ENCODE data around the gene UBL7. TPM values are rescaled to one million over a fixed set of nuclear protein-coding genes. Genes with fewer than 3 reads are reported as not detected.
A peak's percentile ranks its signal among the peaks of the same experiment; 100 is the strongest.
"Not testable (repeated sequence)": the region's sequence is repeated elsewhere in the genome, so short reads cannot be mapped to it uniquely, and the experiment has no call there.

UBL7 gene
- total RNA-seq, 1 donor from 2014 or later: 39.8 TPM

GRCh38 chr15:74463634-74464033 lies 2.7 kb upstream of the UBL7 start:
- H3K27ac ChIP-seq: no peak overlapping the region
- H3K4me1 ChIP-seq: peaks cover 26% of the 10 kb centered on the region
- no peaks in the 10 kb centered on the region for H3K9me3 ChIP-seq
- no peak overlapping the region for H3K4me3 ChIP-seq
- H3K36me3 ChIP-seq: no peaks in the 10 kb centered on the region
- DNase-seq (ENCODE audit: extremely low spot score in 2 of 2): no peak
- no peaks in the 10 kb centered on the region for H3K27me3 ChIP-seq
- TF ChIP-seq, protein P1, sequence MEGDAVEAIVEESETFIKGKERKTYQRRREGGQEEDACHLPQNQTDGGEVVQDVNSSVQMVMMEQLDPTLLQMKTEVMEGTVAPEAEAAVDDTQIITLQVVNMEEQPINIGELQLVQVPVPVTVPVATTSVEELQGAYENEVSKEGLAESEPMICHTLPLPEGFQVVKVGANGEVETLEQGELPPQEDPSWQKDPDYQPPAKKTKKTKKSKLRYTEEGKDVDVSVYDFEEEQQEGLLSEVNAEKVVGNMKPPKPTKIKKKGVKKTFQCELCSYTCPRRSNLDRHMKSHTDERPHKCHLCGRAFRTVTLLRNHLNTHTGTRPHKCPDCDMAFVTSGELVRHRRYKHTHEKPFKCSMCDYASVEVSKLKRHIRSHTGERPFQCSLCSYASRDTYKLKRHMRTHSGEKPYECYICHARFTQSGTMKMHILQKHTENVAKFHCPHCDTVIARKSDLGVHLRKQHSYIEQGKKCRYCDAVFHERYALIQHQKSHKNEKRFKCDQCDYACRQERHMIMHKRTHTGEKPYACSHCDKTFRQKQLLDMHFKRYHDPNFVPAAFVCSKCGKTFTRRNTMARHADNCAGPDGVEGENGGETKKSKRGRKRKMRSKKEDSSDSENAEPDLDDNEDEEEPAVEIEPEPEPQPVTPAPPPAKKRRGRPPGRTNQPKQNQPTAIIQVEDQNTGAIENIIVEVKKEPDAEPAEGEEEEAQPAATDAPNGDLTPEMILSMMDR (IDR thresholded peaks at IDR 0.05): no peak
- TF ChIP-seq POLR2A (IDR thresholded peaks at IDR 0.05) (no peak), POLR2AphosphoS5 (IDR thresholded peaks at IDR 0.05; ENCODE audit: insufficient read depth in 1 of 2, low read depth in 1 of 2) (no peak)
- intact Hi-C loops (cut with DNase I): no loop called here

DNA sequence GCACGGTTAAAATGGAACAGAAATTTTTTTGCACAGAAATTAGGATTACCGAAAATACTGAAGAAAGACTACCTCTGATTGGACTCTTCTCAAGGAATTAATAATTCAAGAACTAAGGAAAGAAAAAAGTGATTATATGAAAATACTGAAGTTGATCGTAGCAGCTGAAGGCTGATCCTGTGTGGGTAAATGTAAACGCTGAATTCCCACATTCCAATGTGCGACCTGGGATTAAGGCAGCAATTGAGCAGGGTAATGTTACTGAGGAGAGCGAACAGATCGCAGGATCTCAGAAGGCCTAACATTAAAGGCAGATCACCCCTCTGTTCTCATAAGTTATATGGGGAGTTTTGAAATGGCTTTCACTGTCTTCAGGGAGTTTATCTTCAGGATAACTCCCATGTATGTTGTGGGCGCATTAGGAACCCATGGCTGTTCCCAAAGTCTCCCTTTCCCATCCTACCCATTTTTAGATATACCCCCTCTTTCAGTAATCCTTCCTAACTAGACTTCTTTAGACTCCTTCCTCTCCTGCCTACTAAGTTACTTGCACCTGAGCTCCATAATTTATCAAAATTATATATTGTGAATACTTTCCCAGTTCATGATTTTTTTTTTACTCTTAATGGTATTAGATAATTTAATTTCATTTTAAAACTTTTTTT lies 1.0 kb upstream of the UBL7 start:
- TF ChIP-seq, protein P1 (IDR thresholded peaks at IDR 0.05): no peak
- TF ChIP-seq POLR2A (IDR thresholded peaks at IDR 0.05) (no peak), POLR2AphosphoS5 (IDR thresholded peaks at IDR 0.05; ENCODE audit: insufficient read depth in 1 of 2, low read depth in 1 of 2) (no peak)
- peaks cover 27% of the 10 kb centered on the region for H3K4me1 ChIP-seq
- H3K27ac ChIP-seq: no peak overlapping the region
- peak overlapping the region; percentile 79 to 84 for H3K4me3 ChIP-seq
- peaks cover 0 to 13% of the 10 kb centered on the region in 2 donors for H3K36me3 ChIP-seq
- H3K9me3 ChIP-seq: no peaks in the 10 kb centered on the region
- no peak for DNase-seq (ENCODE audit: extremely low spot score in 2 of 2)
- intact Hi-C loops (cut with DNase I): no loop called here
- H3K27me3 ChIP-seq: no peaks in the 10 kb centered on the region

- peaks cover 27% of the 10 kb centered on the region for H3K4me1 ChIP-seq
- no peak for DNase-seq (ENCODE audit: extremely low spot score in 2 of 2)
- H3K9me3 ChIP-seq: no peaks in the 10 kb centered on the region
- TF ChIP-seq POLR2AphosphoS5 (IDR thresholded peaks at IDR 0.05; ENCODE audit: insufficient read depth in 1 of 2, low read depth in 1 of 2) (no peak), POLR2A (IDR thresholded peaks at IDR 0.05) (no peak)
- TF ChIP-seq, protein P1 (IDR thresholded peaks at IDR 0.05): no peak
- peaks cover 0 to 24% of the 10 kb centered on the region in 2 donors for H3K36me3 ChIP-seq
- H3K27me3 ChIP-seq: no peaks in the 10 kb centered on the region
- intact Hi-C loops (cut with DNase I): no loop called here
- peak overlapping the region; percentile 79 to 84 for H3K4me3 ChIP-seq
- H3K27ac ChIP-seq: peak overlapping the region; percentile 76
These were observed 662 bp downstream of the UBL7 start for GRCh38 chr15:74460298-74460697.

DNA sequence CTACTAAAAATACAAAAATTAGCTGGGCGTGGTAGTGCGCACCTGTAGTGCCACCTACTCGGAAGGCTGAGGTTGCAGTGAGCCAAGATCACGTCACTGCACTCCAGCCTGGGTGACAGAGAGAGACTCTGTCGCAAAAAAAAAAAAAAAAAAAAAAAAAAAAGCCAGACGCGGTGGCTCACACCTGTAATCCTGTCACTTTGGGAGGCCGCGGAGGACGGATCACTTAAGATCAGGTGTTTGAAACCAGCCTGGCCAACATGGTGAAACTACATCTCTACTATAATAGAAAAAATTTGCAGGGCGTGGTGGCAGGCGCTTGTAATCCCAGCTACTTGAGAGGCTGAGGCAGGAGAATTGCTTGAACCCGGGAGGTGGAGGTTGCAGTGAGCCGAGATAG lies 1.2 kb downstream of the UBL7 start:
- intact Hi-C loops (cut with DNase I); H3K9me3 ChIP-seq; H3K27ac ChIP-seq; DNase-seq (ENCODE audit: extremely low spot score in 2 of 2); H3K27me3 ChIP-seq: not testable (repeated sequence)
- peaks cover 0 to 29% of the 10 kb centered on the region in 2 donors for H3K36me3 ChIP-seq
- H3K4me1 ChIP-seq: peaks cover 27% of the 10 kb centered on the region
- H3K4me3 ChIP-seq: peak overlapping the region in 1 of 2 donors; percentile 79

GRCh38 chr15:74458473-74458872 lies 2.5 kb downstream of the UBL7 start:
- no peaks in the 10 kb centered on the region for H3K27me3 ChIP-seq
- no peak overlapping the region for H3K4me3 ChIP-seq
- H3K36me3 ChIP-seq: peaks cover 0 to 39% of the 10 kb centered on the region in 2 donors
- intact Hi-C loops (cut with DNase I): no loop called here
- H3K27ac ChIP-seq: no peak overlapping the region
- TF ChIP-seq POLR2AphosphoS5 (IDR thresholded peaks at IDR 0.05; ENCODE audit: insufficient read depth in 1 of 2, low read depth in 1 of 2): no peak
- TF ChIP-seq, protein P1 (IDR thresholded peaks at IDR 0.05): no peak
- no peak for TF ChIP-seq POLR2A (IDR thresholded peaks at IDR 0.05)
- DNase-seq (ENCODE audit: extremely low spot score in 2 of 2): no peak
- peaks cover 27% of the 10 kb centered on the region for H3K4me1 ChIP-seq
- no peaks in the 10 kb centered on the region for H3K9me3 ChIP-seq

GRCh38 chr15:74457036-74457435 lies 3.9 kb downstream of the UBL7 start:
- H3K27me3 ChIP-seq; DNase-seq (ENCODE audit: extremely low spot score in 2 of 2); H3K9me3 ChIP-seq; H3K4me3 ChIP-seq; intact Hi-C loops (cut with DNase I); H3K27ac ChIP-seq: not testable (repeated sequence)
- Histone ChIP-seq H3K4me1 (peaks cover 24% of the 10 kb centered on the region), H3K36me3 (peaks cover 0 to 54% of the 10 kb centered on the region in 2 donors)
